Measurements from ENCODE around the gene ABCA7.

The ABCA7 gene

GRCh38 chr19:1041835-1042685 is 2.2 kb downstream of the ABCA7 start:
- DNase-seq = no peak

GRCh38 chr19:1042689-1043511 is 3.0 kb downstream of the ABCA7 start:
- no peak for DNase-seq

GRCh38 chr19:1045247-1045603 is 5.3 kb downstream of the ABCA7 start:
- DNase-seq = peak; percentile 37

- DNase-seq = no peak
These were observed 6.3 kb downstream of the ABCA7 start for GRCh38 chr19:1046117-1046626.

GRCh38 chr19:1046836-1047695 is 7.2 kb downstream of the ABCA7 start:
- DNase-seq = no peak

GRCh38 chr19:1047696-1048147 is 7.8 kb downstream of the ABCA7 start:
- DNase-seq = no peak

GRCh38 chr19:1049106-1049505 is 9.2 kb downstream of the ABCA7 start:
- DNase-seq = no peak

GRCh38 chr19:1049800-1050199 is 9.9 kb downstream of the ABCA7 start:
- no peak for DNase-seq

- no peak for DNase-seq
These were observed 11.3 kb downstream of the ABCA7 start for GRCh38 chr19:1050989-1051788.

GRCh38 chr19:1051791-1052190 is 11.9 kb downstream of the ABCA7 start:
- no peak for DNase-seq

- peak; percentile 26 for DNase-seq
These were observed 12.6 kb downstream of the ABCA7 start for GRCh38 chr19:1052349-1052975.

- DNase-seq = no peak
These were observed 13.5 kb downstream of the ABCA7 start for GRCh38 chr19:1053176-1054101.

GRCh38 chr19:1054102-1055027 is 14.5 kb downstream of the ABCA7 start:
- DNase-seq = no peak

GRCh38 chr19:1055028-1055425 is 15.1 kb downstream of the ABCA7 start:
- DNase-seq = no peak

- no peak for DNase-seq
These were observed 16.1 kb downstream of the ABCA7 start for GRCh38 chr19:1055886-1056620.

GRCh38 chr19:1057176-1057855 is 17.4 kb downstream of the ABCA7 start:
- DNase-seq = no peak

GRCh38 chr19:1058112-1058511 is 18.2 kb downstream of the ABCA7 start:
- DNase-seq = no peak

- DNase-seq = no peak
These were observed 20.8 kb downstream of the ABCA7 start for GRCh38 chr19:1060689-1061088.

Data from NCI-H1436 (cell line).